Fibroblast of peridontal ligament (primary cell): ENCODE results near the gene CAPN13.
A peak's percentile ranks its signal among the peaks of the same experiment; 100 is the strongest.

Experiments used
- DNase-seq: peaks from one replicate; pipeline ENCODE4 v3.0.0-alpha.2; 2010; ENCODE audit errors: extremely low read depth

CAPN13 gene

DNA sequence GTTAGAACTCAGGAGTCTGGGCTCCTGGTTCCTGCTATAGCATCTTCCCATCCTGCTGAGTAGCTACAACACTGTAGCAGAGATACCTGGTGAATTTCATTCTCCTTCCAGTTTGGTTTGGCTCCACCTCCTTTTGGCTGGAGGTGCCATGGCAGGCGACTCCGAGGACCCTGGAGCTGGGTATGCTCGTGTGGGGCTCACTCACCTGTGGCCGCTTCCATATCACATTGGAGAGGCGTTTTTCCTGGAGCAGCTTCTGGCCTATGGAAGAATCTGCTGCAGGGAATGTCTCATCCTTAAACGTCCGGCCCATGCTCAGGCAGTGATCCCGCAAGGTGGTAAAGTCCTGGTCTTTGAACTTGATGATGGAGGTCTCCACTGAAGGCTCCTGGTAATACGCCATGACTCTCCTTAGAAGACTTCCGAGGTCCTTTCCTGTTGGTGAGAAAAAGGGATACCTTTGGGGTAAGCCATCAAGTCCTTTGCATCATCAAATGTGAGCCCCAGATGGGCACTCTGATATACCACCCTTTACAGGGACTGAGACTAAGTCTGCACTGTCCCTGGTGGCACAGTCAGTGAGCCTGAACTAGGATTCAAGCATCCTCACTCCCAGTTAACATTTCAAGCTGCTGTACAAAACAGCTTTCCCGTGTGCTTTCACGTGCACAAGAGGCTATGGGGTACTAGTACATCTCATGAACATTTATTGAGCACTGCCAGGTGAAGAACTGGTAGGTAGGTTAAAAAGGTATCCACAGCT lies 20.1 kb downstream of the CAPN13 start:
- DNase-seq: no peak

DNA sequence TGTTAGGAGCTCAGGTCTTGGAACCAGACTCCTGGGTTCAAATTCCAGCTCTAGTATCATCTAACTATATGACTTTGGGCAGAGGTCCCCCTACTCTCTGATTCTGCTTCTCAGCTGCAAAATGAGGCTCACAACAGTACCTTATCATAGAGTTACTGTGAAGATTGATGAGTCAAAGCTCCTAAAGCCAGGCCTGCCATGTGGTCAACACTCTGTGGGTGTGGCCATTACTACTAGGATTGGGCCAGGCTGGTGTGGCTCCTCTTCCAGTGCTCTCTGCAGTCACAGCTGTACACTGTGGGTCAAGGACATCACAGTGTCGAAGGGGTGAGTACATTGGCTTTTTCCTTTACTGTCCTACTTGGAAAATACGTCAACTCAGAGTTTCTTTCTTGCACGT lies 22.6 kb downstream of the CAPN13 start:
- no peak for DNase-seq

DNA sequence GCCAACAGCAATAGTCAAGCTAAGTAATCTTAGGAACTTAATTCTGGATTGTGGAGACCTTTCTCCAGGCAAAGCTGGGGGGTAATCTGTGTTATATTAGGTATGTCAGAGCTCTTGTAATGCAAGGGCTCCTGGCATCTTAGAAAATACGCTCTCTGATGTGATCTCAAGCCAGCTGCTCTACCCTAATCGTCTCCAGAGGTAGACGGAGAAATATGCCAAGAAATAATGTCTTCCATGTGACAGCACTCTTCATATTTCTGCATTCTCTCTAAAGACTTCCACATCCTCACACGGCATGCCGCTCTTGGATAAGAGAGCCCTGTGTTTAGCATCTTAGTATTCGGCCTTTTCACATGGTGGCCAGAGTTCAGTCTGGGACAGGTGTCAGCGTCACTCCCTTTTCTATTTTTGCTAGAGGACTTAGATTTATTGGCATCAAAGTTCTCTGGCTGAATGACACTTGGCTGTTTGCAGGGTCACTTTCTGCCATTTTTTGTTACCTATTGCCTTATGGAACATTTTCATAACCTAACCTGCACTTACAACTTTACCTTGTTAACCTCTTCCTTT lies 25.2 kb downstream of the CAPN13 start:
- peak; percentile 3 for DNase-seq

DNA sequence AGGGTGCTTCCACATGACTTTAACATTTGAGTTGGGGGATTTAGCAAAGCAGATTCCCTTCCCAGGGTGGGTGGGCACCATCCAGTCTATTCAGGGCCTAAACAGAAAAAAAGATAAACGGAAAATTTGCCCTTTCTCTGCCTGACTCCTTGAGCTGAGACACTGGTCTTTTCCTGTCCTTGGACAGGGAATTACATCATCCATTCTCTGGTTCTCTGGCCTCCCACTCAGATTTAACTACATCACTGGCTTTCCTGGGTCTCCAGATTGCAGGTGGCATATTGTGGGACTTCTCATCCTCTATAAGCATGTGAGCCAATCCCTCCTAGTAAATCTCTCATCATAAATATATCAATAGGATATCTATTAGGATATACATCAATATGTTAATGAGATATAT lies 25.8 kb downstream of the CAPN13 start:
- no peak for DNase-seq

DNA sequence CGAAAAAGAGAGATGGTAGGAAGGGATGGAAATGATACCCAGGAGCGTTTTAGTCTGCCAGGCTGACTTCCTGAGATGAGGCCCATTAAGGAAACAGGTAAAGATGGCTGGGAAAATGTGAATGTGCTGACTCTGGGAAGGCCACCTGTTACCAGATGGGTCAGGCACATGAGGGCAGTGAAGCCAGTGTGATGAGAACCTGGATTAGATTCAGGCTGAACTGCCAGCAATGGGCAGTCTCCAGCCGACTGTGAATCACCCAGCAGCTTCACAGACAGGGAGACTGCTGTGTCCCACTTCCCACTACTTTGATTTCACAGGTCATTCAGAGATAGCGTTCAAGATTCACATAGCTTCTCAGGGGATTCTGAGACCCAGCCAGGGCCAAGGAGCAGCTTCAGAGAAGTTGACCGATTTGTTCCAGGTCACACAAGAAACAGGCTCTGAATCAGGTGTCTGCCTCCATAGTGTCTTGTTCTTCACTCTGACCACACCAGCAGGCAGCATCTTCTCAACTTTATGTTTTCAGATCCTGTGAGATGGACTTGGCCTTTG lies 26.4 kb downstream of the CAPN13 start:
- no peak for DNase-seq

DNA sequence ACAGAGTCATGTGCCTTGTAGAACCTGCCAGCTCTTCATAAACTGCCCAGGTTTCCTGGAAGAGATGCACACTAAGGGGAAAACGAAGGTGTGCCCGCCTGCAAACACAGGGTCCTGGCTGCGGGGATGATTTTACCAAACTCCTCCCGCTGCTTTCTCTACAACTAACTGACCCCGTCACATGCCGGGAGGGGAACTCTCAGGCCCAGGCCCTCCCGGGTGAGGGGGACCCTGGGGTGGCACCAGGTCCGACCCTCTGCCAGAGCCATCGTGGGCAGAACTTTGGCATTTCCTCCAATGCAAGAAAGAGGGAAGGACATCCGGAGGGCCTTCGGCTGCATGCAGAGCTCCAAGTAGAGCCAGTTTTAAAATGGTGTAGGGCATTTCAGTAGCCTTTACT lies 28.6 kb downstream of the CAPN13 start:
- no peak for DNase-seq

DNA sequence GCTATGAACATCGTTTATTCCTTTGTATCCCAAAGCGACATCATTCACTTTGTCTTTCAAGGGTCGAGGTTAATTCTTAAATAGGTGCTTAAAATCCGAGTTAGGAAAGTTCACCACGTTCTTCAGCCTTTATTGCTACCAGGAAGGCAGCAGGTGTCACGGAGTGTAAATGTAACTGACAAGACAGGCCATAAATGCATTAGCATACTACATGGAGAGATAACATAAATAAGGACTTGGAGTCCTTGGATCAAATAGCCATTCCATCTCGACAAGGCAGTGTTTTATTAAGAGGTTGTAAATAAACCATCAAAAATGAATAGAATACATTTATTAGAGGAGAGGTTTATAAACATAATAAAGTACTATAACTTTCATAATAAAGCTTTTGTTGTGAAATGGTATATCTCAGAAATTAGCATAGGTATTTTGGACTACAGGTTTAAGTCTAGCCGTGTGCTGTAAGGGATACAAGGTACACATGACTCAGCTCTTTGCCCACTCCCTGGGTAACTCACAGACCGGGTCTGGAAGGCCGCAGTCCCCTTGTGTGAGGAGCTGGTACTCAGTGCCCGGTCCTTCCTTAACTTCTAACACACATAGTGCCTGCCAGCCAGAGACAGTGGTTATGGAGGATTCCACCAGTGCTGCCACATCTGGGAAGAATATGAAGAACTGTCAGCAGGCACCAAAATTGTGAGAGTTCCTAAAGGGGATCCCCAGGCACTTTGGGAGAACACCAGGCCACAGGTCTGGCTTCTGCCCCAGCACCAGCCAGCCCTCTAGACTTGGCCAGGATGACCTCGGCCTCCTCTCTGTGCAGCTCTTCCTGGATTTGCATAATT lies 29.4 kb downstream of the CAPN13 start:
- DNase-seq: no peak

DNA sequence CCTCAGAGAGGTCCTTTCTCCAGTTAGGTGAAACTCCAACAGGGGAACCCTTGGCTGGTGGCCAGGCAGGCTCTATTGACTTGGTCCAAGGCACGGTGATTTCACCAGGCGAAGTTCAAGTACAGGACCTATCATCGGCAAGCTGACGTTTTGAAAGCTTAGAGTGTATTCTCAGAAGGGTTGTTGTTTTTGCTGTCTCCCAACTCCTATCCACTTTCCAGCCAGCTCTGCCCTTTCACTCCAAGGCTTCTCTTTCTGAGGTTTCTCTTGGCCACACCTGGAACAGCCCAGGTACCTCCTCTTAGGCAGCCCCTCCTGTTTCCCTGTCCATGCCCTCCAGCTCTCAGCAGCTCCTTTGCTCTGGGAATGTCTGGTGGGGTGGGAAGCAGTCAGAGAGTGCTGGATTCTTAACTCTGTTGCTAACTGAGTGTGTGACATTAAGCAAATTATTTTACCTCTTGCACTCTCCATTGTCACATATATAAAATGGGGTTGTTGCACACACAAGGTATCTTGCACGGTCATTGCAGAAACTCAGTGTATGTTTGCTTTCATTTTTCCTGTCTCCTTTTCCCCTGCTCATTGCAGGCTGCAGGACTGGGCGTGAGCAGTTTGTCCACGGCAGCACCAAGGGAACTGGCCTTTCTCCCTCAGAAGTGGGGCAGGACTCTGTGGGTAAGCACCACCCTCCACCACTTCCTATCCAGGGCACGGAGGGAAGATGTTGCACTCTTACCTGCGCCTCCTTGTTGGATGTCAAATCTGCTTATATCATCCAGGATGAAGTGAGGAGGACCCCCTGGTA lies 30.2 kb downstream of the CAPN13 start:
- DNase-seq: no peak

DNA sequence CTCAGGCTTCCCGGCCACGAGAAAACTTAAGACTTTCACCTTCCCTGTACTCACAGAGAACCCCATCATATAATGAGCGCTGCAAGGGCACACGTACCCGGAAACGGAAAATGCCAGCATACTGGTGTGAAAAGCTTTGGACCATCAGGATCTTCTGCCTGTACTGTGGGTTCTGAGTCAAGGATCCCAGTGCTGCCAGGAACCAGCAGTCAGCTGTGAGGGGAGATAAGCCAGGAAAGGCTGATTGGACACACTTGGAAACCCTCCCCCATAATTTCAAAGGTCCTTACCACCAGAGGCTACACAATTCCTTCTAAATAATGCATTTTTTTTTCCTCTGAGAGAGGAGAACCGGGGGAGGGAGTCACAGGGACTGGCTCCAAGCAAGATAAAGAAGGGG lies 31.4 kb downstream of the CAPN13 start:
- no peak for DNase-seq

DNA sequence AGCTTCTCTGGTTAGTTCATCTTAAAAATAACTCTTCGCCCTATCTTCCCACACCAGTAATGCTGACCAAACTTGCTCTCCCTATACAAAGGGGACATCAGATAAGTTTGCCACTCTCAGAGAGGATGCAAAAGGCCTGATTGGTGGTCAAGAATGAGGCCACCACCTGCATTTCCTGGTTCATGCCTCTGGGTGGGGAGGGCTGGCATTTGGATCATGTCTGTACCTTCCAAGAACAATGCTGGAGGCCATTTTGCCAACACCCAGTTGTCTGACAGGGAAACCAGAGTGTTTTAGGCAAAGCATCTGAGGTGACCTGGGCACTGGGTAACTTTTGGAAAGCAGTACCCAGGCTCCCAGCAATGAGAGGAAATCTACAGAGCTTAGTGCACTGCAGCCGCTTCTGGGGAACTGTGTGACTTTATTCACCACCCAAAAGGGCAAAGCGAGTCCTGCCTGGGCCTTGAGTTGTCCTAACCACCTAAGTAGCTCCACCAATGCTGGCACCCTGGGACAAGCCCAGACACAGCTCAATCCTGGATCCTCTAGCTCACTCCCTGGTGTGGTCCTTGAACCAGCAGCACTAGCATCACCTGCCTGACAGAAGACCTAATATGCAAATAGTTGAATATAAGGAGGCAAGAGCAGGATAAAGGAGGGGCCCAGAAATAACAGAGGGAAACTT lies 35.1 kb downstream of the CAPN13 start:
- DNase-seq: no peak

DNA sequence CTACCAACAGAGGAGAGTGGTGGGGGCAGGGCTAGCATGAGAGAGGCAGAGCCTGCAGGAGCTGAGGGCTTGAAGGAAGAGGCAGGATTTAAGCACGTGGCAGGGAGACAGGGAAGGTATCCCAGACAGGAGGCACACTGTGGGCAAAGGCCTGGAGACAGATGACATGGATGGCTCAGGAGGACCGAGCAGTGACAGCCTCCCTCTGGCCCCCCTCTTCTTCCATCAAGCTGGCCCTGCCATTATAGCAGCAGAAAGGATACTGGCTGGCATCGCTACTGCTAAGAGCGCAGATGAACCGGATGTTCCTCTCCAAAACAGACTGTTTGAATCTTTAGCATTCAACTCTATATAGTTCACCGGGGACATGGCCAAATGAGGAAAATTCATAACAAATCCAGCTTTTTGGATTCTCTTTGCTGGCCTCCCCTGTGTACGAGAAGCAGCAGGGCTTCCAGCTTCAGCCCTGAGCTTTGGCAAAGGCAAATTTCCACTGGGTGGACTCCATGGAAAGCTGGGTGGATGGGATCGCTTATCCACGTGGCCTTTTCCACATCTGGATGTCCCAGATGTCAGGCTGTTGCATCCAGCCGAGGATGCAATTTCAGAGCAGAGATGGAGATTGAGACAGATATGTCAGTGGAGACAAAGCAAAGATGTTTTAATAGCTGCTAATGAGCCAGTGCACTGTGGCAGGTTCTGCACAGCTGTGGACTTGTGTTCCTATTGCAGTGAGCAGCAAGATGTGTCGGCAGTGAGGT lies 36.2 kb downstream of the CAPN13 start:
- DNase-seq: no peak

DNA sequence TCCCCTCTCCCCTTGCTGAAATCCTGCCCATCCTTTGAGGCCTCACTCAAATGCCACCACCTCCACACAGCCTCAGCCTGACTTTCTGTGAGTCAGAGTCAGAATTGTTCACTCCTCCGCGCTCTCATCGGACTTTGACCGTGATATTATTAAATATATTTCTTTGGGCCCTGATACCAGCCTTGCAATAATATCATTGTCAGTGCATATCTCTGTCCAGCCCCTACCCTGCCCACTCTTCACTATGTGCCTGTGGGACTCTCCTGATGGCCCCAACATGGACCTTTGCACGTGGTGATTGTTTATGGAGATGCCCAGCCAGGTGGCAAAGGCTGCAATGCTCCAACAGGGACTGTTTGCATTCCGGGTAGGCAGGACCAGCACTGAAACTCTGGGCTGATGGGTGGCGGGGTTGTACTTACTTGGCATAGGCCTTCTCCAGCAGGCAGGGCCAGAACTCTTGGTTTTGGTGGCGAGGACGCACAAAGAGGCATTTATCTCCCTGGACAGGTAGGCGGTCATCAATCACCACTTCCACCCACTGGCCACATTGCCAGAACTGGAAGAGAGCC lies 37.3 kb downstream of the CAPN13 start:
- no peak for DNase-seq

DNA sequence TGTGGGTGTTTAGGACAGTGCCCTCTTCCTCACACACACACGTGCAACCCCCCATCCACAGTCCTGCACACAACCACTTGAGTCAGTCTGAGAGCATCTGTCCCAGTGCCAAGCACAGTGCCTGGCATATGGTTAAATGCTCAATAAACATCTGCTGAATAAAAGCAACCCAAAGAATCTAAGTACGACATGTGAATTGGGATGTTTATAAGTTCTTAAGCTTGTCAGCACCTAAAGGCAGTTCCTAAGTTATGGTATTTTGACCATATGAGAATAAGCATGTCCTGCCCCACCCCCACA lies 37.8 kb downstream of the CAPN13 start:
- no peak for DNase-seq

DNA sequence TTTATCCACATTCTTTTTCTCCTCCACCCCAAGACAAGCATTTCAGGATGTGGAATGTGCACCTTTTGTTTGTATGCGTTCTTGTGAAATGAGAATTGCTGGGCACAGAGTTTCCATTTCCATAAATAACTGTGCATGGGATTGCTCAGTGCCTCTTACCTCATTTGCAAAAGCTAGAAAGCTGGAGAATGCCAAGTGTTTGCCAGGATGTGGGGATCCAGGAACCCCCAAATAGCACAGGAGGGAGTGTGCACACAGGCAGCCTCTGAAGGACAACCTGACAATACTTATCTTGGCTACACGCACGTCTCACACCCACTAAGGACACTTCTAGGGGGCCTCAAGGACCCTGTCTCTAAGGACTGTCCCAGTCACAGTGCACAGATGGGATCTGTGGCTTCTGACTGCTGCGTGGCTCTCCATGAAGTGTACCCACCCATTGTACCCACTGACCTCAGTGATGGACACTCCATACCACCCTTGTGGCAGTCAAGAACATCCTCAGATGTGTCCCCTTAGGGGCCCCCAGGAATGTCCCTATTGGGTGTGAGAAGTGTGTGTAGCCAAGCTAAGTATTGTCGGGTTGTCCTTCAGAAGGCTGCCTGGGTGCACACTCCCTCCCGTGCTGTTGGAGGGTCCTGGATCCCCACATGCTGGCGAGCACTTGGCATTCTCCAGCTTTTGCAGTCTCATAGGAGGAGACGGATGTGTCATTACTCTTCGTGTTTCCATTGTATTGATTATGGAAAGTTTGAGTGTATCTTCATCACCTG lies 38.4 kb downstream of the CAPN13 start:
- DNase-seq: no peak

DNA sequence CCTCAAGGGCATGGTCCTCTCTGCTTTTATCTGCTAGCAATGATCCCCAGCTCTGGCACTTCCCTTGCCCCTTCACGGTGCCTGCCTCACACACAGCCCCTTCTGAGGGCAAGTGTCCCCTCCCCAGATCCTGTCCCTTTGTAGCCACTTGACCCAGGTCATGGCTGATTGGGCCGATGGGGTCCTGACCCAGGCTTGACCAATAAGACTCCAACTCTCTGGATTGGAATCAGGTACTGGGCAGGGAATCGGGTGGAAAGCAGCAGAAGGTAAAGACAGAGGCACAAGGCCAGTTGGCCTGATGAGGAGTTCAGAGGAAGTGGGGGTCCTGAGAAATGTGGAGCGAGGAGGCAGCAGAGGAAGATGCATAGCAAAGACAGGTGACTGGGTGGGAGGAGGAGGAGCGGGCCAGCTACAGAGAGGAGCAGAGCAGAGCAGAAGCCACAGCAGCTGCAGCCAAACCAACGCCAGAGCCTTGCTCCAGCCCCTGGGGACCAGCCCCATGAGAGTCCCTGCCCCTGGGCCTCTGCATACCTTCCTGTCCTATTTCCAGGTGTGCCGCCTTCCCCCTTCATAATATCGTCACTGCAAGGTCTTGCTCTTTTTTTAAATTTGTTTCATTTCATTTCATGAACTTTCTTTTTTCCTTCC lies 39.1 kb downstream of the CAPN13 start:
- no peak for DNase-seq

DNA sequence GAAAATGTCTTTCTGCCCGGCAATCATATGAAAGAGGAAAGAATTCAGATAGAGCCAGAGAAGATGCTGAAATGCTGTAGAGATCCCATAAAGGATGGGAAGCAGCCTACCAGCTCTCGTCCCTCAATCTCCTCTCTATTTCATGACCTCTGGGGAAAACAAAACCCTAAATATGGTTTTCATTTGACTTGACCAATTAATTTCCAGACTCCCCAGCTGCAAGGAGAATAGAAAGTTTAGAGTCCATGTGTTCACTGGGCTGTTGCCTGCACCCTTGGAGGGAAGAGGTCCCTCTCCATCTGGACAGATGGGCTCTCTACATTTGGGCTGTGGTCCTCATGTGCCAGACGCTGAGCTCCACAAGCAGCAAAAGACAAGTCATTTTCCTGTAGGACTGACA lies 40.6 kb downstream of the CAPN13 start:
- no peak for DNase-seq

DNA sequence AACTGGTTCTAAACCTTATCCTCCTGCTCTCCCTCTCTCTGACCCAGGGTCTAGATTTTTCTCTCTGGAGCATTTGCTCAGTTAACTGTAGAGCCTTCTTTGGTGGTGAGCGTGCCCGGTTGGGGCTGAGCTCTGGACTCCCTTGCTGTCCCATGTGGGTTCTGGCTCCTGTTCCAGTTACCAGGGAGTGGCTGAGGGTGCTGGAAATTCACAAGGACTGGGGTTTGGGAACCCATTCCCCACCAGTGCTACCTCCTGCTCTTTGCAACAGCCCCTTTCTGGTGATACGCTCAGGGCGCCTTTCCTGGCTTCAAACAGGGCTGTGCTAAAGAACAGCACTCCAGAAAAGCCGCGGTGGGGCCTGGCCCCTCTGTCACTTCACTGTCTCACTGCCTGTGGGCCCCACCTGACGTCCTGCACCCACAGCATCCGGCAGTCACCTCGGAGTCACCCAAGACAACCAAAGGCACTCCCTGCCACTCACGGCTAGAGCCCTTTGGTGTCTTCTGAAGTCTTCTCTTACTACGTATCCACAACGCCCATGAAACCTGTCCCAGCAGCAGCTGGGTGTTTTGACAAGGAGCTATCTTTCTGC lies 41.3 kb downstream of the CAPN13 start:
- DNase-seq: no peak

DNA sequence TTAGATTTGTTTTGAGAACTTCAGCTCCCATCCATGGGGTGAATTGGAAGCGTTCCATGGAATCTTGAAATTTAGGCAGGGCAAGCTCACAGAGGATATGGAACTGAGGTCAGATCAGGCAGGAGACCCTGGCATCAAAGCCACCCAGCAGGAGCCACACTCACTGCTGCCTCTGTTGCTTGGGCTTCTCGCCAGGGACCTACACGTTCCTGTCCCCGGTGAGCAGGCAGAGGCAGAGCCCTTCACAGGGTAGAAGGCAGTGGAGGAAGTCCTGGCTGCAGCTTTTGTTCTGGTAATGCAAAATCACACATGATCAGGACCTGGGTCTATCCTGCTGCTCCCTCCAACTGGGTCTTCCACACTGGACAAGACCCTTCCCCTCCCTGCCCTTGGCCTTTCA lies 42.1 kb downstream of the CAPN13 start:
- no peak for DNase-seq
